Neural progenitor cell (in vitro differentiated cells): ENCODE measurements around the gene SORT1. TPM values are rescaled to one million over a fixed set of nuclear protein-coding genes. Genes with fewer than 3 reads are reported as not detected.

Experiments
- DNase-seq: peaks from one replicate; pipeline ENCODE4 v3.0.0-alpha.2; 2016; ENCODE audit warnings: low spot score
- H2AFZ ChIP-seq: fragments of 200-600 bp; sonication (generic); replicated peaks from 2 replicates; pipeline ENCODE4 v1.6.1; 2016; ENCODE audit warnings: antibody characterized with exemption
- H3F3A ChIP-seq: fragments of 200-600 bp; sonication (generic); 2 replicates; pipeline ENCODE4 v1.6.1; 2016; ENCODE audit warnings: antibody characterized with exemption, low read depth
- H3K27ac ChIP-seq: fragments of 200-600 bp; sonication (generic); 2 replicates; pipeline ENCODE4 v1.5.1; 2016; ENCODE audit warnings: mild to moderate bottlenecking
- H3K27me3 ChIP-seq: fragments of 200-600 bp; sonication (generic); 2 replicates; pipeline ENCODE4 v1.6.1; 2016; ENCODE audit warnings: mild to moderate bottlenecking, moderate library complexity
- H3K36me3 ChIP-seq: fragments of 200-600 bp; sonication (generic); 2 replicates; pipeline ENCODE4 v1.5.1; 2016
- H3K4me1 ChIP-seq: fragments of 200-600 bp; sonication (generic); 2 replicates; pipeline ENCODE4 v1.6.1; 2016; ENCODE audit warnings: mixed run types
- H3K4me2 ChIP-seq: fragments of 200-600 bp; sonication (generic); 2 replicates; pipeline ENCODE4 v1.6.1; 2016
- H3K4me3 ChIP-seq: fragments of 200-600 bp; sonication (generic); 2 replicates; pipeline ENCODE4 v1.5.1; 2016
- H3K79me2 ChIP-seq: fragments of 200-600 bp; sonication (generic); 2 replicates; pipeline ENCODE4 v1.6.1; 2016; ENCODE audit warnings: low read depth
- H3K9ac ChIP-seq: fragments of 200-600 bp; sonication (generic); 2 replicates; pipeline ENCODE4 v1.6.1; 2016
- H3K9me3 ChIP-seq: fragments of 200-600 bp; sonication (generic); 2 replicates; pipeline ENCODE4 v1.5.1; 2016; ENCODE audit warnings: low read depth
- H4K20me1 ChIP-seq: fragments of 200-600 bp; sonication (generic); 2 replicates; pipeline ENCODE4 v1.6.1; 2016; ENCODE audit warnings: low read depth
- H3K27ac Mint-ChIP-seq: 3 replicates; pipeline ENCODE4 v1.8.0; 2021; ENCODE audit warnings: mixed read lengths
- H3K27me3 Mint-ChIP-seq: 2 replicates; pipeline ENCODE4 v1.8.0; 2022; ENCODE audit warnings: low read depth, mild to moderate bottlenecking, inconsistent platforms, moderate library complexity, mixed read lengths; ENCODE audit not compliant: insufficient read depth
- H3K36me3 Mint-ChIP-seq: 3 replicates; pipeline ENCODE4 v1.8.0; 2021; ENCODE audit warnings: mixed read lengths
- H3K4me1 Mint-ChIP-seq: 3 replicates; pipeline ENCODE4 v1.8.0; 2021; ENCODE audit warnings: mixed read lengths
- H3K4me3 Mint-ChIP-seq: 3 replicates; pipeline ENCODE4 v1.8.0; 2021; ENCODE audit warnings: mild to moderate bottlenecking, moderate library complexity, mixed read lengths
- H3K9me3 Mint-ChIP-seq: 3 replicates; pipeline ENCODE4 v1.8.0; 2020; ENCODE audit warnings: mixed read lengths
- EZH2 ChIP-seq: fragments of 200-600 bp; sonication (generic); IDR thresholded peaks from 2 replicates; pipeline ENCODE4 v1.6.1; 2017; ENCODE audit warnings: antibody characterized with exemption, mild to moderate bottlenecking, moderate library complexity
- EZH2phosphoT487 ChIP-seq: fragments of 200-600 bp; sonication (generic); IDR thresholded peaks from 2 replicates; pipeline ENCODE4 v1.6.1; 2017; ENCODE audit warnings: antibody characterized with exemption
- total RNA-seq: library from RNA; depleted of rRNA; stranded (reverse); fragments of >200 nt; gene quantifications from 2 replicates; pipeline ENCODE4 v1.2.3, GENCODE V29; 2015; ENCODE audit warnings: low replicate concordance
- TF ChIP-seq, protein P1 (sequence below): fragments of 200-600 bp; sonication (generic); IDR thresholded peaks from 2 replicates; pipeline ENCODE4 v1.5.1; 2017; ENCODE audit warnings: antibody characterized with exemption, mild to moderate bottlenecking

SORT1 gene
- total RNA-seq, 1 donor from 2014 or later: 38.9 TPM

DNA sequence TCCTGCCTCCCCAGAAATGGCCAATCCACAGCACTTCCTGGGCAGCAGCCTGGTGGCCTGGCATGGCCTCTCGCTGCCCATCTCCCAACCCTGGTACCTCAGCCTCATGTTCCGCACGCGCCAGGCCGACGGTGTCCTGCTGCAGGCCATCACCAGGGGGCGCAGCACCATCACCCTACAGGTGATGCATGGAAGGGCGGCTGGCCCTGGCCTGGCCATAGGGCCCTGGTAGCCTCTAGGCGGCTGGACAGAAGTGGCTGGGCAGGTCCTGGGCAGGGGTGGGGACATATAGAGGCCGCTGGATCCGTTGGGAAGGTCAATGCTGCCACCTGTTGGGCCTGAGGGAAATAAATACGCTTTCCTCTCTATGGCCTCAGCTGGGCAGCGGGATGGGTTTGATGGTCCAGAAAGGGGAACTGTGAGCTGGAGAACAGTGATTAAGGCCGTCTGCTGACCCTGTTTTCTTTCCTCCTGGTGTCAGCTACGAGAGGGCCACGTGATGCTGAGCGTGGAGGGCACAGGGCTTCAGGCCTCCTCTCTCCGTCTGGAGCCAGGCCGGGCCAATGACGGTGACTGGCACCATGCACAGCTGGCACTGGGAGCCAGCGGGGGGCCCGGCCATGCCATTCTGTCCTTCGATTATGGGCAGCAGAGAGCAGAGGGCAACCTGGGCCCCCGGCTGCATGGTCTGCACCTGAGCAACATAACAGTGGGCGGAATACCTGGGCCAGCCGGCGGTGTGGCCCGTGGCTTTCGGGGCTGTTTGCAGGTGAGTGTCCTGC, 133.9 kb downstream of the SORT1 start:
- DNase-seq: peak; percentile 96
- Histone ChIP-seq H3K9ac (no peak overlapping the region), H3F3A (peaks cover 18% of the 10 kb centered on the region), H3K9me3 (no peaks in the 10 kb centered on the region), H3K4me2 (no peak overlapping the region), H3K27me3 (no peaks in the 10 kb centered on the region), H3K79me2 (no peaks in the 10 kb centered on the region), H3K4me3 (no peak overlapping the region), H4K20me1 (peaks cover 2% of the 10 kb centered on the region), H3K27ac (no peak overlapping the region), H3K36me3 (no peaks in the 10 kb centered on the region), H2AFZ (no peak overlapping the region), H3K4me1 (peaks cover 18% of the 10 kb centered on the region)
- Mint-ChIP-seq H3K4me1 (peaks cover 28% of the 10 kb centered on the region), H3K27ac (peak overlapping the region; percentile 91), H3K9me3 (no peaks in the 10 kb centered on the region), H3K4me3 (peak overlapping the region; percentile 11), H3K36me3 (peaks cover 24% of the 10 kb centered on the region), H3K27me3 (peaks cover 13% of the 10 kb centered on the region)
- no peak for TF ChIP-seq EZH2phosphoT487
- TF ChIP-seq, protein P1, sequence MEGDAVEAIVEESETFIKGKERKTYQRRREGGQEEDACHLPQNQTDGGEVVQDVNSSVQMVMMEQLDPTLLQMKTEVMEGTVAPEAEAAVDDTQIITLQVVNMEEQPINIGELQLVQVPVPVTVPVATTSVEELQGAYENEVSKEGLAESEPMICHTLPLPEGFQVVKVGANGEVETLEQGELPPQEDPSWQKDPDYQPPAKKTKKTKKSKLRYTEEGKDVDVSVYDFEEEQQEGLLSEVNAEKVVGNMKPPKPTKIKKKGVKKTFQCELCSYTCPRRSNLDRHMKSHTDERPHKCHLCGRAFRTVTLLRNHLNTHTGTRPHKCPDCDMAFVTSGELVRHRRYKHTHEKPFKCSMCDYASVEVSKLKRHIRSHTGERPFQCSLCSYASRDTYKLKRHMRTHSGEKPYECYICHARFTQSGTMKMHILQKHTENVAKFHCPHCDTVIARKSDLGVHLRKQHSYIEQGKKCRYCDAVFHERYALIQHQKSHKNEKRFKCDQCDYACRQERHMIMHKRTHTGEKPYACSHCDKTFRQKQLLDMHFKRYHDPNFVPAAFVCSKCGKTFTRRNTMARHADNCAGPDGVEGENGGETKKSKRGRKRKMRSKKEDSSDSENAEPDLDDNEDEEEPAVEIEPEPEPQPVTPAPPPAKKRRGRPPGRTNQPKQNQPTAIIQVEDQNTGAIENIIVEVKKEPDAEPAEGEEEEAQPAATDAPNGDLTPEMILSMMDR: peak; percentile 100
- no peak for TF ChIP-seq EZH2

DNA sequence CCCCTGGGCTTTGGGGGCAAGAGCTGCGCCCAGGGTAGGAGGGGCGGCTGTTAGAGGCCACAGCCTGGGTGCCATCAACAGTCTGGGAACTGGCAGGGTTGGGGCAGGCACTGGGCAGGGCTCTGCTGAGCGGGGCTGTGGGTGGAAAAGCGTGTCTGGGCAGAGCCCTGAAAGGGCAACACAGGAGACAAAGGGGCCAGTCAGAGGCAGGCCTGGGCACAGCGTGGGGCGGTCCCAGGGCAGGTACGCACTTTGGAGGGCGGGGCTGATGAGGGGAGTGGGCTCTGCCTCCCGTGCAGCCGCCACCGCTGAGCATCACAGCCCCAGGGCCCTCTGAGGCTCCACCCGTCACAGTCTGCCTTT, 134.5 kb downstream of the SORT1 start:
- H3K9me3 Mint-ChIP-seq: no peaks in the 10 kb centered on the region
- TF ChIP-seq EZH2phosphoT487 (no peak), EZH2 (no peak)
- TF ChIP-seq, protein P1: no peak
- Histone ChIP-seq H3K4me2 (no peak overlapping the region), H2AFZ (no peak overlapping the region), H3K27ac (no peak overlapping the region), H3K36me3 (no peaks in the 10 kb centered on the region), H3K9ac (no peak overlapping the region), H3K4me1 (peaks cover 18% of the 10 kb centered on the region), H3K4me3 (no peak overlapping the region), H3K27me3 (no peaks in the 10 kb centered on the region), H3F3A (peaks cover 20% of the 10 kb centered on the region), H3K79me2 (no peaks in the 10 kb centered on the region), H4K20me1 (peaks cover 2% of the 10 kb centered on the region), H3K9me3 (no peaks in the 10 kb centered on the region)
- DNase-seq: no peak
- H3K27me3 Mint-ChIP-seq: peaks cover 10% of the 10 kb centered on the region
- no peak overlapping the region for H3K4me3 Mint-ChIP-seq
- no peak overlapping the region for H3K27ac Mint-ChIP-seq
- peaks cover 29% of the 10 kb centered on the region for H3K4me1 Mint-ChIP-seq
- H3K36me3 Mint-ChIP-seq: peaks cover 24% of the 10 kb centered on the region

DNA sequence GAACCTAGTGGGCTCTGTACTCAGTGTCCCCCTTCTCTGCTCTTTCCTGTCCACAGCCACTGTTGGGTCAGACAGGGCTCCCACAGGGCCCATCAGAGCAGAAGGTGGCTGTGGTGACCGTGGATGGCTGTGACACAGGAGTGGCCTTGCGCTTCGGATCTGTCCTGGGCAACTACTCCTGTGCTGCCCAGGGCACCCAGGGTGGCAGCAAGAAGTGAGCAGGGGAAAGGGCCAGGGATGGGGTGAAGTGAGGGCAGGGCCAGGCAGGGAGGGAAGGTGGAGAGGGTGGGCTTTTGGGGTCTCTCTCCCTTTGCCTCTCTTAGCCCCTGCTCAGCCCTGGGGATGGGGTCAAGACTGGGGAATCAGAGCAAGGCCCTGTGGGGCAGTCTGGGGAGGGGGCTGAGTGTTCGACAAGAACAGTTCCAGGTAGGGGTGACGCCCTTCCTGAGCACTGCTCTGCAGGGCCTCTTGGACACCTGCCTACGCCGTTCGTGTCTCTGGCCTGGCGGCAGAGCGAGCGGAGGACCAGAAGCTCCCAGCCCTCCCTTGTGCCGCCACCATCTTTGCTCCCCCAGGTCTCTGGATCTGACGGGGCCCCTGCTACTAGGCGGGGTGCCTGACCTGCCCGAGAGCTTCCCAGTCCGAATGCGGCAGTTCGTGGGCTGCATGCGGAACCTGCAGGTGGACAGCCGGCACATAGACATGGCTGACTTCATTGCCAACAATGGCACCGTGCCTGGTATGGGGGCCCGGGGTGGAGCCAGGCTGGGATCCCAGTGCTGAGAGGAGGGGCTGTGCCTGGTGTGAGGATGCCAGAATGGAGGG, 135.3 kb downstream of the SORT1 start:
- Histone ChIP-seq H2AFZ (no peak overlapping the region), H3F3A (peaks cover 20% of the 10 kb centered on the region), H3K36me3 (no peaks in the 10 kb centered on the region), H3K4me3 (no peak overlapping the region), H3K9me3 (no peaks in the 10 kb centered on the region), H3K27ac (no peak overlapping the region), H4K20me1 (peaks cover 2% of the 10 kb centered on the region), H3K9ac (no peak overlapping the region), H3K4me1 (peaks cover 23% of the 10 kb centered on the region), H3K79me2 (peaks cover 7% of the 10 kb centered on the region), H3K4me2 (no peak overlapping the region), H3K27me3 (no peaks in the 10 kb centered on the region)
- peaks cover 20% of the 10 kb centered on the region for H3K36me3 Mint-ChIP-seq
- no peak for DNase-seq
- no peaks in the 10 kb centered on the region for H3K9me3 Mint-ChIP-seq
- H3K4me3 Mint-ChIP-seq: no peak overlapping the region
- H3K27ac Mint-ChIP-seq: peak overlapping the region; percentile 60
- TF ChIP-seq, protein P1: no peak
- TF ChIP-seq EZH2phosphoT487 (no peak), EZH2 (no peak)
- peaks cover 8% of the 10 kb centered on the region for H3K27me3 Mint-ChIP-seq
- peaks cover 37% of the 10 kb centered on the region for H3K4me1 Mint-ChIP-seq
